Measurements from ENCODE around the gene DSCAM.
"Not testable (repeated sequence)": the region's sequence is repeated elsewhere in the genome, so short reads cannot be mapped to it uniquely, and the experiment has no call there.

DSCAM gene

GRCh38 chr21:40215941-40216340 lies 631.0 kb downstream of the DSCAM start:
- no peak for DNase-seq

GRCh38 chr21:40210251-40210650 lies 636.7 kb downstream of the DSCAM start:
- DNase-seq = no peak

GRCh38 chr21:40208948-40209345 lies 638.0 kb downstream of the DSCAM start:
- DNase-seq = no peak

GRCh38 chr21:40208206-40208947 lies 638.6 kb downstream of the DSCAM start:
- DNase-seq = no peak

GRCh38 chr21:40200946-40201345 lies 646.0 kb downstream of the DSCAM start:
- DNase-seq = no peak

- DNase-seq = no peak
Measured at GRCh38 chr21:40200126-40200525, 646.8 kb downstream of the DSCAM start.

- no peak for DNase-seq
Measured at GRCh38 chr21:40194185-40194980, 652.6 kb downstream of the DSCAM start.

- no peak for DNase-seq
Measured at GRCh38 chr21:40191616-40192015, 655.3 kb downstream of the DSCAM start.

- no peak for DNase-seq
Measured at GRCh38 chr21:40191196-40191595, 655.8 kb downstream of the DSCAM start.

GRCh38 chr21:40187946-40188654 lies 658.9 kb downstream of the DSCAM start:
- DNase-seq = no peak

GRCh38 chr21:40187244-40187643 lies 659.7 kb downstream of the DSCAM start:
- no peak for DNase-seq

- no peak for DNase-seq
Measured at GRCh38 chr21:40186045-40186444, 660.9 kb downstream of the DSCAM start.

GRCh38 chr21:40185208-40185607 lies 661.8 kb downstream of the DSCAM start:
- DNase-seq = no peak

GRCh38 chr21:40182491-40182890 lies 664.5 kb downstream of the DSCAM start:
- DNase-seq = not testable (repeated sequence)

- no peak for DNase-seq
Measured at GRCh38 chr21:40179166-40179565, 667.8 kb downstream of the DSCAM start.

- no peak for DNase-seq
Measured at GRCh38 chr21:40178726-40179125, 668.2 kb downstream of the DSCAM start.

GRCh38 chr21:40177979-40178378 lies 669.0 kb downstream of the DSCAM start:
- DNase-seq = no peak

GRCh38 chr21:40176724-40177123 lies 670.2 kb downstream of the DSCAM start:
- DNase-seq = no peak

GRCh38 chr21:40173816-40174215 lies 673.1 kb downstream of the DSCAM start:
- DNase-seq = no peak

- DNase-seq = no peak
Measured at GRCh38 chr21:40169971-40170370, 677.0 kb downstream of the DSCAM start.

GRCh38 chr21:40166291-40166843 lies 680.6 kb downstream of the DSCAM start:
- no peak for DNase-seq

- no peak for DNase-seq
Measured at GRCh38 chr21:40165773-40166070, 681.2 kb downstream of the DSCAM start.

Data from islet precursor cell (in vitro differentiated cells).